Neural cell (in vitro differentiated cells): ENCODE data around the gene PRAMEF10.
"Not testable (repeated sequence)": the region's sequence is repeated elsewhere in the genome, so short reads cannot be mapped to it uniquely, and the experiment has no call there.

Experiments used
- CTCF ChIP-seq: fragments of 450-650 bp; IDR thresholded peaks from 2 replicates; pipeline ENCODE4 v1.5.1; 2014; ENCODE audit warnings: antibody characterized with exemption, mild to moderate bottlenecking, moderate library complexity; ENCODE audit not compliant: poor library complexity, severe bottlenecking
- EP300 ChIP-seq: fragments of 450-650 bp; conservative IDR thresholded peaks from 2 replicates; pipeline ENCODE4 v1.6.1; 2014; ENCODE audit warnings: antibody characterized with exemption, mild to moderate bottlenecking, moderate library complexity; ENCODE audit not compliant: poor library complexity, severe bottlenecking
- EZH2 ChIP-seq: fragments of 200-600, 300-800 bp; shearing (Covaris generic), sonication (generic); IDR thresholded peaks from 2 replicates; pipeline ENCODE4 v1.6.1; 2014; ENCODE audit warnings: antibody characterized with exemption, low read length, borderline replicate concordance, mild to moderate bottlenecking; ENCODE audit not compliant: insufficient read depth, poor library complexity, severe bottlenecking
- MXI1 ChIP-seq: fragments of 450-650 bp; conservative IDR thresholded peaks from 2 replicates; pipeline ENCODE4 v1.6.1; 2014; ENCODE audit warnings: antibody characterized with exemption, mild to moderate bottlenecking; ENCODE audit not compliant: poor library complexity, severe bottlenecking
- RAD21 ChIP-seq: fragments of 450-650 bp; conservative IDR thresholded peaks from 2 replicates; pipeline ENCODE4 v1.6.1; 2014; ENCODE audit warnings: antibody characterized with exemption, mild to moderate bottlenecking, moderate library complexity
- SMC3 ChIP-seq: fragments of 450-650 bp; conservative IDR thresholded peaks from 2 replicates; pipeline ENCODE4 v1.6.1; 2014; ENCODE audit warnings: antibody characterized with exemption, mild to moderate bottlenecking, moderate library complexity; ENCODE audit not compliant: poor library complexity

- not testable (repeated sequence) for TF ChIP-seq CTCF, RAD21, SMC3, EP300, EZH2, MXI1
Measured at GRCh38 chr1:12898170-12898569, at the start of gene PRAMEF10.
